ENCODE results near the gene UBE2Q2. TPM values are rescaled to one million over a fixed set of nuclear protein-coding genes. Genes with fewer than 3 reads are reported as not detected.
A peak's percentile ranks its signal among the peaks of the same experiment; 100 is the strongest.

UBE2Q2 gene
- total and polyA plus RNA-seq, 2 of the 4 experiments (the other 2 are of a cell fraction): 18.0 to 28.9 TPM

DNA sequence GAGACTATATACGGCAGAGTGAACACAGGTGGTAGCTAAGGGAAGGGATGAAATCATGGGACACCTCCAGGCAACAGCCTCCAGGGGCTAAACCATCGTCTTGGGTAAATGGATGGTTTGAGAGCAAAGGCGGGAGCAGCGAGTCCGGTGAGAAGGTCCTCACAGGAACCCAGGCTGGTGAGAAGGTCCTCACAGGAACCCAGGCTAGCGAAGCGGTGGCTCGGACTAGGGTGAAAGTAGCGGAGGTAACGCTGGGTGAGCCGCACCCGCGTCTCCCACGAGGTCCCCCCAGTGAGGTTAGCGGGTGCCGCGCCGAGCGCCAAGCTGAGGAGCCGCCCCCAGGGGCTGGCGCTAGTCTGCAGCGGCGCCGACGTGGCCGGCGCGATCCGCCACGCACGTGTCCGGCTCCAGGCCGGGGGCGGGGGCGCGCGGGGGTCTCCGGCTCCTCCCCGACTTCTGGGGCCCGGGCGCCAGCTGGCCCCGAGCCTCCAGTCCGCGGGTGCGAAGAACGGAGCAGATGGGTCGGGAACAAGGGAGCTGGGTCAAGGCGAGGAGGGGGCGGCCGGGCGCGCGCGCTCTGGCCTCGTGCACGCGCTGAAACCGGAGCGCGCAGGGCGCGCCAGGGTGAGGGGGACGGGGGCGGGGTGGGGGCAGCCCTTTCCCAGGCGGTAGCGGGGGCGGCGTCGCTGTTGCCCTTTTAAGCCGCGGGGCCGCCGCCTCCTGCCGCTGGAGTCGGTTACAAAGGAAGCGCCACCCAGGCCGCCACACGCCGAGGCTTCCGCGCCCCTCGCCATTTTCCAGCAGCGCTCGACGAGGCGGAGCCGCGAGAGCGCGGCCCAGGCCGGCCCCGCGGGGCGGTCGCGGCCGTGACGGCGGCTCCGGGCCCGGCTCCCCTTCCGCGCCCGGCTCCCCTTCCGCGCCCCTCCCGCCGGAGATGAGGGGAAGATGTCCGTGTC is at the start of gene UBE2Q2 (continued):
- peak; percentile 83 for TF ChIP-seq MXI1 (IDR thresholded peaks at IDR 0.05; ENCODE audit: borderline replicate concordance, low read depth, low read length)
- TF ChIP-seq, protein P1, sequence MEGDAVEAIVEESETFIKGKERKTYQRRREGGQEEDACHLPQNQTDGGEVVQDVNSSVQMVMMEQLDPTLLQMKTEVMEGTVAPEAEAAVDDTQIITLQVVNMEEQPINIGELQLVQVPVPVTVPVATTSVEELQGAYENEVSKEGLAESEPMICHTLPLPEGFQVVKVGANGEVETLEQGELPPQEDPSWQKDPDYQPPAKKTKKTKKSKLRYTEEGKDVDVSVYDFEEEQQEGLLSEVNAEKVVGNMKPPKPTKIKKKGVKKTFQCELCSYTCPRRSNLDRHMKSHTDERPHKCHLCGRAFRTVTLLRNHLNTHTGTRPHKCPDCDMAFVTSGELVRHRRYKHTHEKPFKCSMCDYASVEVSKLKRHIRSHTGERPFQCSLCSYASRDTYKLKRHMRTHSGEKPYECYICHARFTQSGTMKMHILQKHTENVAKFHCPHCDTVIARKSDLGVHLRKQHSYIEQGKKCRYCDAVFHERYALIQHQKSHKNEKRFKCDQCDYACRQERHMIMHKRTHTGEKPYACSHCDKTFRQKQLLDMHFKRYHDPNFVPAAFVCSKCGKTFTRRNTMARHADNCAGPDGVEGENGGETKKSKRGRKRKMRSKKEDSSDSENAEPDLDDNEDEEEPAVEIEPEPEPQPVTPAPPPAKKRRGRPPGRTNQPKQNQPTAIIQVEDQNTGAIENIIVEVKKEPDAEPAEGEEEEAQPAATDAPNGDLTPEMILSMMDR (conservative IDR thresholded peaks at IDR 0.05; ENCODE audit: low read depth, low read length): no peak

DNA sequence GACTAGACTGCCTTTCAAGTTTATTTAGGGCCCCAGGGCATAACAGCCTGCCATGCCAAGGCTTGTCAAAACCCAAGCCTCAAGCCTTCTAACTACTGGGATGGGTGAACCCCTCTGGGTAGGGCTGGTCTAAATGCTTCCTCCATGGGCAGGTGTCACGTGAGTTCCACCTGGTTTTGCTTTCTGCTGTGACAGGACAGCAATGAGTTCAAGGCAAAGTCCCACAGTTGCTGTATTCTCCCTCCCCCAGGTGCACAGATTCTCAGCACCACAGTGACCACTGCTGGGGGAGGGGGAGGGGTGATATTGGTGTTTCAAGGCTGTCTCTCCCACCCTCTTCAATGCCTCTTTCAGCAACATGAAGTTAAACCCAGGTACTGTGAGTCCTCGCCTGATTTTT is 46.9 kb upstream of the UBE2Q2 start:
- Histone ChIP-seq H4K91ac (ENCODE audit: insufficient read depth, low read depth, low read length) (no peak overlapping the region), H4K20me1 (ENCODE audit: insufficient read depth, low read length) (no peaks in the 10 kb centered on the region), H3K27me3 (ENCODE audit: control insufficient read depth, insufficient read depth, low read length) (peaks cover 70% of the 10 kb centered on the region), H3K9me3 (ENCODE audit: control insufficient read depth, insufficient read depth, low read length) (peaks cover 5% of the 10 kb centered on the region; the same call in 1 of the 2 replicates), H3K27ac (ENCODE audit: insufficient read depth, low read length) (no peak overlapping the region), H3K4me3 (ENCODE audit: insufficient read depth, low read depth, low read length) (no peak overlapping the region), H3K23ac (ENCODE audit: low read depth, low read length) (no peak overlapping the region), H3K4me1 (ENCODE audit: control insufficient read depth, insufficient read depth, low read length) (no peaks in the 10 kb centered on the region), H2BK15ac (ENCODE audit: low read depth, low read length) (no peak overlapping the region), H3K36me3 (ENCODE audit: control insufficient read depth, insufficient read depth, low read length) (no peaks in the 10 kb centered on the region), H2BK20ac (ENCODE audit: low read depth, low read length) (no peak overlapping the region), H2AK5ac (ENCODE audit: low read depth, low read length) (no peak overlapping the region), H2AK9ac (replicated peaks; ENCODE audit: low read depth, low read length, poor library complexity) (no peak overlapping the region), H4K5ac (ENCODE audit: low read depth, low read length) (no peak overlapping the region), H3K14ac (replicated peaks; ENCODE audit: low read depth, low read length) (no peak overlapping the region), H3K4ac (ENCODE audit: low read depth, low read length) (no peak overlapping the region), H2BK5ac (ENCODE audit: low read depth, low read length, poor library complexity, severe bottlenecking) (no peak overlapping the region), H4K8ac (ENCODE audit: low read depth in 2 of 2, low read length in 2 of 2) (no peak overlapping the region), H3K79me1 (ENCODE audit: low read depth in 1 of 2, low read length in 2 of 2) (no peaks in the 10 kb centered on the region), H3K56ac (ENCODE audit: extremely low read depth, insufficient read depth, low read length) (no peak overlapping the region), H3K9ac (ENCODE audit: low read depth, low read length) (no peak overlapping the region), H3K9me1 (ENCODE audit: insufficient read depth, low read length) (no peaks in the 10 kb centered on the region), H3K4me2 (ENCODE audit: low read depth, low read length) (no peak overlapping the region), H2BK120ac (ENCODE audit: low read depth, low read length) (no peak overlapping the region), H2AFZ (replicated peaks; ENCODE audit: low read length, poor library complexity) (no peak overlapping the region), H3K18ac (ENCODE audit: low read depth, low read length) (no peak overlapping the region)
- ChIA-PET POLR2A (ENCODE audit: unreplicated experiment) (no interaction called here), CTCF (no interaction called here)
- intact Hi-C loops (cut with micrococcal nuclease): no loop called here
- 38% methylated on average over 1 of the region's 2 CpGs; no CpG with 5 or more reads in 1 of the 2 experiments for WGBS, 2 experiments (ENCODE audit: extremely low coverage in 2 of 2, insufficient read length in 1 of 2)
- DNase-seq: no peak
- in situ Hi-C loops (cut with MboI; ENCODE audit: low sequenced_read_pairs): no loop called here
- dilution Hi-C loops (cut with HindIII; ENCODE audit: low sequenced_read_pairs, unreplicated experiment): no loop called here
- no peak for ATAC-seq (ENCODE audit: low read depth)
- BruUV-seq (replicated peaks): no TSS peak
- TF ChIP-seq BHLHE40 (IDR thresholded peaks at IDR 0.05; ENCODE audit: low read depth, low read length) (no peak), FOS (IDR thresholded peaks at IDR 0.05; ENCODE audit: low read depth, low read length) (no peak), SMC3 (IDR thresholded peaks at IDR 0.05; ENCODE audit: low read depth, low read length) (no peak), RFX5 (IDR thresholded peaks at IDR 0.05; ENCODE audit: low read depth, low read length) (no peak)
- TF ChIP-seq, protein P2, sequence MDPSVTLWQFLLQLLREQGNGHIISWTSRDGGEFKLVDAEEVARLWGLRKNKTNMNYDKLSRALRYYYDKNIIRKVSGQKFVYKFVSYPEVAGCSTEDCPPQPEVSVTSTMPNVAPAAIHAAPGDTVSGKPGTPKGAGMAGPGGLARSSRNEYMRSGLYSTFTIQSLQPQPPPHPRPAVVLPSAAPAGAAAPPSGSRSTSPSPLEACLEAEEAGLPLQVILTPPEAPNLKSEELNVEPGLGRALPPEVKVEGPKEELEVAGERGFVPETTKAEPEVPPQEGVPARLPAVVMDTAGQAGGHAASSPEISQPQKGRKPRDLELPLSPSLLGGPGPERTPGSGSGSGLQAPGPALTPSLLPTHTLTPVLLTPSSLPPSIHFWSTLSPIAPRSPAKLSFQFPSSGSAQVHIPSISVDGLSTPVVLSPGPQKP (IDR thresholded peaks at IDR 0.05; ENCODE audit: borderline replicate concordance, low read depth, low read length): no peak
- TF ChIP-seq, protein P1 (conservative IDR thresholded peaks at IDR 0.05; ENCODE audit: low read depth, low read length): no peak
- TF ChIP-seq, protein P3, sequence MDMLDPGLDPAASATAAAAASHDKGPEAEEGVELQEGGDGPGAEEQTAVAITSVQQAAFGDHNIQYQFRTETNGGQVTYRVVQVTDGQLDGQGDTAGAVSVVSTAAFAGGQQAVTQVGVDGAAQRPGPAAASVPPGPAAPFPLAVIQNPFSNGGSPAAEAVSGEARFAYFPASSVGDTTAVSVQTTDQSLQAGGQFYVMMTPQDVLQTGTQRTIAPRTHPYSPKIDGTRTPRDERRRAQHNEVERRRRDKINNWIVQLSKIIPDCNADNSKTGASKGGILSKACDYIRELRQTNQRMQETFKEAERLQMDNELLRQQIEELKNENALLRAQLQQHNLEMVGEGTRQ (IDR thresholded peaks at IDR 0.05; ENCODE audit: low read depth, low read length): no peak
